Measurements from ENCODE around the gene PDZD2. TPM values are rescaled to one million over a fixed set of nuclear protein-coding genes. Genes with fewer than 3 reads are reported as not detected.

PDZD2 gene
- total and polyA plus RNA-seq, 4 donors, result 2.8 to 18.0 (median 5.3) TPM

GRCh38 chr5:31976169-31976568 is 337.2 kb downstream of the PDZD2 start:
- intact Hi-C loops (cut with DNase I), result no loop called here
- 93 to 96% methylated on average over 1 of the region's 1 CpG for WGBS, 2 donors
- H3K4me1 ChIP-seq (ENCODE audit: control insufficient read depth in 1 of 2, insufficient read depth in 2 of 2, low read length in 2 of 2), result no peaks in the 10 kb centered on the region
- H3K27me3 ChIP-seq (ENCODE audit: control insufficient read depth in 1 of 2, insufficient read depth in 2 of 2, low read length in 1 of 2), result no peaks in the 10 kb centered on the region
- H3K9me3 ChIP-seq (ENCODE audit: control insufficient read depth, low read length), result no peaks in the 10 kb centered on the region
- ATAC-seq (ENCODE audit: low FRiP score), result no peak
- no peak overlapping the region for H3K4me3 ChIP-seq (ENCODE audit: low read length in 2 of 2)
- DNase-seq, result no peak
- no peaks in the 10 kb centered on the region for H3K36me3 ChIP-seq (ENCODE audit: control insufficient read depth in 1 of 2, insufficient read depth in 2 of 2, low read length in 1 of 2)
- H3K27ac ChIP-seq (ENCODE audit: low read depth in 1 of 2, low read length in 2 of 2), result no peak overlapping the region

GRCh38 chr5:31981361-31981945 is 342.5 kb downstream of the PDZD2 start:
- no peaks in the 10 kb centered on the region for H3K4me1 ChIP-seq (ENCODE audit: control insufficient read depth in 1 of 2, insufficient read depth in 2 of 2, low read length in 2 of 2)
- intact Hi-C loops (cut with DNase I), result no loop called here
- no peaks in the 10 kb centered on the region for H3K9me3 ChIP-seq (ENCODE audit: control insufficient read depth, low read length)
- H3K4me3 ChIP-seq (ENCODE audit: low read length in 2 of 2), result no peak overlapping the region
- no peaks in the 10 kb centered on the region for H3K36me3 ChIP-seq (ENCODE audit: control insufficient read depth in 1 of 2, insufficient read depth in 2 of 2, low read length in 1 of 2)
- 87 to 91% methylated on average over 7 of the region's 7 CpGs for whole genome bisulfite sequencing, 2 donors
- ATAC-seq (ENCODE audit: low FRiP score), result no peak
- no peaks in the 10 kb centered on the region for H3K27me3 ChIP-seq (ENCODE audit: control insufficient read depth in 1 of 2, insufficient read depth in 2 of 2, low read length in 1 of 2)
- no peak for DNase-seq
- no peak overlapping the region for H3K27ac ChIP-seq (ENCODE audit: low read depth in 1 of 2, low read length in 2 of 2)

DNA sequence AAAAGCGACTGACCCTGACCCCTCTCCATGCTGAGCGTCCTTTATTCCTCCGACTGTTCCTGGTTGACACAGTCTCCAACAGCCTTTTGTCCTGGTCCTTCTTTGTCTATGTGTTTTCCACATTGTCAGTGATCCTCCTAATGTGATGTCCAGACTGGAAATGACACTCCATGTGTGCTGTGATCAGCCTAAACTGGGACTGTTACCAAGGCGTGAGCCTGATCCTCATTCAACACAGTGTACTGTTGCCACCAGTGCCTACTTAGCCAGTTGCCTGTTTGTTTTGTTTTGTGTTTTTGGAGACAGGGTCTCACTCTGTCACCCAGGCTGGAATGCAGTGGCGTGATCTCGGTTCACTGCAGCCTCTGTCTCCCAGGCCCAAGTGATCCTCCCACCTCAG is 343.1 kb downstream of the PDZD2 start:
- DNase-seq, result no peak
- Histone ChIP-seq H3K9me3 (ENCODE audit: control insufficient read depth, low read length) (no peaks in the 10 kb centered on the region), H3K27me3 (ENCODE audit: control insufficient read depth in 1 of 2, insufficient read depth in 2 of 2, low read length in 1 of 2) (no peaks in the 10 kb centered on the region), H3K27ac (ENCODE audit: low read depth in 1 of 2, low read length in 2 of 2) (no peak overlapping the region), H3K4me3 (ENCODE audit: low read length in 2 of 2) (no peak overlapping the region), H3K4me1 (ENCODE audit: control insufficient read depth in 1 of 2, insufficient read depth in 2 of 2, low read length in 2 of 2) (no peaks in the 10 kb centered on the region), H3K36me3 (ENCODE audit: control insufficient read depth in 1 of 2, insufficient read depth in 2 of 2, low read length in 1 of 2) (no peaks in the 10 kb centered on the region)
- no peak for ATAC-seq (ENCODE audit: low FRiP score)
- intact Hi-C loops (cut with DNase I), result no loop called here
- 95 to 97% methylated on average over 6 of the region's 6 CpGs for WGBS, 2 donors

DNA sequence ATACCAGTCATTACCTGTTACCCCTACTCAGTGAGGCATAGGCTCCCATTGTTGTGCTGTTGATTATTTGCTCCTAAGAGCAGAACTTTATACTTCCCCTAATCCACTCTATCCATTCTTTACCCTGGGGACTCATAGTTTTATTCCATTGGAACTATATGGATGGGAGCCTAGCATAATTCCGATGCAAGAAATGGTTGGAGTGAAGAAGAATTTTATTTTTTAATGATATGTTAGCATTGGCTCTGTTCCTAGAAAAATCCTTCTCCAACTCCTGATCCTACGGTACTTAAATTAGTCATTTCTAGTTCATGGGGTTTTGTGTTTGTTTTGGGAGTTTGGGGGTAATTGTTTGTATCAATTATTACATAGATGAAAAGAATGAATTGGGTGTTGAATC is 343.7 kb downstream of the PDZD2 start:
- H3K27ac ChIP-seq (ENCODE audit: low read depth in 1 of 2, low read length in 2 of 2), result no peak overlapping the region
- WGBS, 2 donors, result 8 to 9% methylated on average over 2 of the region's 2 CpGs
- no peaks in the 10 kb centered on the region for H3K9me3 ChIP-seq (ENCODE audit: control insufficient read depth, low read length)
- no peaks in the 10 kb centered on the region for H3K4me1 ChIP-seq (ENCODE audit: control insufficient read depth in 1 of 2, insufficient read depth in 2 of 2, low read length in 2 of 2)
- H3K4me3 ChIP-seq (ENCODE audit: low read length in 2 of 2), result no peak overlapping the region
- no peak for DNase-seq
- ATAC-seq (ENCODE audit: low FRiP score), result no peak
- intact Hi-C loops (cut with DNase I), result no loop called here
- H3K36me3 ChIP-seq (ENCODE audit: control insufficient read depth in 1 of 2, insufficient read depth in 2 of 2, low read length in 1 of 2), result peaks cover 0 to 1% of the 10 kb centered on the region in 2 donors
- H3K27me3 ChIP-seq (ENCODE audit: control insufficient read depth in 1 of 2, insufficient read depth in 2 of 2, low read length in 1 of 2), result no peaks in the 10 kb centered on the region

GRCh38 chr5:31983851-31984250 is 344.9 kb downstream of the PDZD2 start:
- Histone ChIP-seq H3K27ac (ENCODE audit: low read depth in 1 of 2, low read length in 2 of 2) (no peak overlapping the region), H3K27me3 (ENCODE audit: control insufficient read depth in 1 of 2, insufficient read depth in 2 of 2, low read length in 1 of 2) (no peaks in the 10 kb centered on the region), H3K4me3 (ENCODE audit: low read length in 2 of 2) (no peak overlapping the region), H3K4me1 (ENCODE audit: control insufficient read depth in 1 of 2, insufficient read depth in 2 of 2, low read length in 2 of 2) (no peaks in the 10 kb centered on the region), H3K9me3 (ENCODE audit: control insufficient read depth, low read length) (no peaks in the 10 kb centered on the region), H3K36me3 (ENCODE audit: control insufficient read depth in 1 of 2, insufficient read depth in 2 of 2, low read length in 1 of 2) (peaks cover 0 to 1% of the 10 kb centered on the region in 2 donors)
- DNase-seq, result no peak
- no peak for ATAC-seq (ENCODE audit: low FRiP score)
- intact Hi-C loops (cut with DNase I), result no loop called here
- 35 to 41% methylated on average over 4 of the region's 4 CpGs for WGBS, 2 donors

- ATAC-seq (ENCODE audit: low FRiP score) (no peak), DNase-seq (no peak)
- Histone ChIP-seq H3K36me3 (ENCODE audit: control insufficient read depth in 1 of 2, insufficient read depth in 2 of 2, low read length in 1 of 2) (peaks cover 0 to 1% of the 10 kb centered on the region in 2 donors), H3K4me1 (ENCODE audit: control insufficient read depth in 1 of 2, insufficient read depth in 2 of 2, low read length in 2 of 2) (no peaks in the 10 kb centered on the region), H3K9me3 (ENCODE audit: control insufficient read depth, low read length) (no peaks in the 10 kb centered on the region), H3K27me3 (ENCODE audit: control insufficient read depth in 1 of 2, insufficient read depth in 2 of 2, low read length in 1 of 2) (no peaks in the 10 kb centered on the region), H3K27ac (ENCODE audit: low read depth in 1 of 2, low read length in 2 of 2) (no peak overlapping the region), H3K4me3 (ENCODE audit: low read length in 2 of 2) (no peak overlapping the region)
- 0 to 40% methylated on average over 1 of the region's 1 CpG for WGBS, 2 donors
- intact Hi-C loops (cut with DNase I), result no loop called here
Observed at GRCh38 chr5:31984691-31985090, 345.8 kb downstream of the PDZD2 start.

GRCh38 chr5:31986101-31986500 is 347.2 kb downstream of the PDZD2 start:
- intact Hi-C loops (cut with DNase I), result no loop called here

DNA sequence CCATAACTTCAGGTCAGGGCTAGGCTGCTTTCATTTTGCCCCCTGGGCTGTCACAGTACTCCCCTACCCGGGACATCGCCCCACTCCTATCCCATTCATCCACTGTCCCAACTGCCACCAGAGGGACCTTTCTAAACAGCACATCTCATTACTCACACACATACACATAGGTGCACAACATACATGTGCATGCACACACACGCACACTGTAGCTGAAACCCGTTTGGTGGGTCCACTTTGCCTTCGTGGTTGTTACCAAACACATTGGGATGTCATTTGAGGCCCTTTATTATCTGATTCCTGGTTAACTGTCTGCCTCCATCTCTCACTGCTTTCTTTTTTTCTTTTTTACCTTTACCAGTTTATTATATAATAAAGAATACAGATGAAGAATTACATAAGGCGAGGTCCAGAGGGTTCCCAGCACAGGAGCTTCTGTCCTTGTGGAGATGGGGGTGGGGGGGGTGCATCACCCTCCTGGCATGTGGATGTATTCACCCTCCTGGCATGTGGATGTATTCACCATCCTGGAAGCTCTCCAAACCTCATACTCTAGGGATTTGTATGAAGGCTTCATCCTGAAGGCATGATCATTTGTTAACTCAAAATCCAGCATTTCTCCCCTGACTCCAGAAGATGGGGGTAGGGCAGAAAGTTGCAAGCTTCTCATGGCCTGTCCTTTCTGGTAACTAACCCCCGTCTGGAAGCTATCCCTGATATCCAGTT is 349.2 kb downstream of the PDZD2 start:
- Histone ChIP-seq H3K4me1 (ENCODE audit: control insufficient read depth in 1 of 2, insufficient read depth in 2 of 2, low read length in 2 of 2) (peaks cover 3 to 4% of the 10 kb centered on the region in 2 donors), H3K27ac (ENCODE audit: low read depth in 1 of 2, low read length in 2 of 2) (no peak overlapping the region), H3K27me3 (ENCODE audit: control insufficient read depth in 1 of 2, insufficient read depth in 2 of 2, low read length in 1 of 2) (no peaks in the 10 kb centered on the region), H3K36me3 (ENCODE audit: control insufficient read depth in 1 of 2, insufficient read depth in 2 of 2, low read length in 1 of 2) (peaks cover 0 to 1% of the 10 kb centered on the region in 2 donors), H3K4me3 (ENCODE audit: low read length in 2 of 2) (no peak overlapping the region), H3K9me3 (ENCODE audit: control insufficient read depth, low read length) (no peaks in the 10 kb centered on the region)
- WGBS, 2 donors, result 90 to 91% methylated on average over 7 of the region's 7 CpGs
- ATAC-seq (ENCODE audit: low FRiP score) (no peak), DNase-seq (no peak)
- intact Hi-C loops (cut with DNase I), result no loop called here

More at GRCh38 chr5:31986101-31986500, 347.2 kb downstream of the PDZD2 start:
- Histone ChIP-seq H3K27me3 (ENCODE audit: control insufficient read depth in 1 of 2, insufficient read depth in 2 of 2, low read length in 1 of 2) (no peaks in the 10 kb centered on the region), H3K4me1 (ENCODE audit: control insufficient read depth in 1 of 2, insufficient read depth in 2 of 2, low read length in 2 of 2) (peaks cover 0 to 4% of the 10 kb centered on the region in 2 donors), H3K9me3 (ENCODE audit: control insufficient read depth, low read length) (no peaks in the 10 kb centered on the region), H3K4me3 (ENCODE audit: low read length in 2 of 2) (no peak overlapping the region), H3K36me3 (ENCODE audit: control insufficient read depth in 1 of 2, insufficient read depth in 2 of 2, low read length in 1 of 2) (peaks cover 0 to 1% of the 10 kb centered on the region in 2 donors), H3K27ac (ENCODE audit: low read depth in 1 of 2, low read length in 2 of 2) (no peak overlapping the region)
- no peak for ATAC-seq (ENCODE audit: low FRiP score)
- DNase-seq, result no peak
- 83 to 84% methylated on average over 5 of the region's 5 CpGs for WGBS, 2 donors

GRCh38 chr5:31990081-31990650 is 351.2 kb downstream of the PDZD2 start:
- ATAC-seq (ENCODE audit: low FRiP score) (no peak), DNase-seq (no peak)
- peaks cover 0 to 1% of the 10 kb centered on the region in 2 donors for H3K36me3 ChIP-seq (ENCODE audit: control insufficient read depth in 1 of 2, insufficient read depth in 2 of 2, low read length in 1 of 2)
- no peak overlapping the region for H3K27ac ChIP-seq (ENCODE audit: low read depth in 1 of 2, low read length in 2 of 2)
- 36 to 44% methylated on average over 10 of the region's 10 CpGs for WGBS, 2 donors
- H3K4me3 ChIP-seq (ENCODE audit: low read length in 2 of 2), result no peak overlapping the region
- H3K9me3 ChIP-seq (ENCODE audit: control insufficient read depth, low read length), result no peaks in the 10 kb centered on the region
- H3K27me3 ChIP-seq (ENCODE audit: control insufficient read depth in 1 of 2, insufficient read depth in 2 of 2, low read length in 1 of 2), result no peaks in the 10 kb centered on the region
- intact Hi-C loops (cut with DNase I), result no loop called here
- peaks cover 4 to 5% of the 10 kb centered on the region in 2 donors for H3K4me1 ChIP-seq (ENCODE audit: control insufficient read depth in 1 of 2, insufficient read depth in 2 of 2, low read length in 2 of 2)

Data from aorta (tissue), 5 donors.